Measurements from ENCODE around the gene MYO5B.

MYO5B gene

GRCh38 chr18:49833814-49834213 lies 361.1 kb downstream of the MYO5B start:
- H3K4me3 ChIP-seq = no peak overlapping the region
- in situ Hi-C loops (cut with MboI; ENCODE audit: low sequenced_read_pairs) = no loop called here
- peaks cover 3% of the 10 kb centered on the region; the same call in 1 of the 2 replicates for H3K4me1 ChIP-seq
- no peak for DNase-seq (ENCODE audit: low spot score in 2 of 2)
- H3K27me3 ChIP-seq (ENCODE audit: low read depth) = no peaks in the 10 kb centered on the region
- H3K9me3 ChIP-seq = no peaks in the 10 kb centered on the region
- peaks cover 2% of the 10 kb centered on the region; the same call in 1 of the 2 replicates for H3K36me3 ChIP-seq (replicated peaks)

GRCh38 chr18:49832221-49832647 lies 362.7 kb downstream of the MYO5B start:
- H3K27me3 ChIP-seq (ENCODE audit: low read depth) = no peaks in the 10 kb centered on the region
- in situ Hi-C loops (cut with MboI; ENCODE audit: low sequenced_read_pairs) = no loop called here
- no peak overlapping the region for H3K4me3 ChIP-seq
- peaks cover 2% of the 10 kb centered on the region; the same call in 1 of the 2 replicates for H3K36me3 ChIP-seq (replicated peaks)
- no peak for DNase-seq (ENCODE audit: low spot score in 2 of 2)
- H3K4me1 ChIP-seq = peaks cover 3% of the 10 kb centered on the region; the same call in 1 of the 2 replicates
- 0 out of 2 replicates have a peak, but pooled peaks cover 4% of the 10 kb centered on the region for H3K9me3 ChIP-seq

- in situ Hi-C loops (cut with MboI; ENCODE audit: low sequenced_read_pairs) = no loop called here
- Histone ChIP-seq H3K9me3 (0 out of 2 replicates have a peak, but pooled peaks cover 4% of the 10 kb centered on the region), H3K4me1 (no peaks in the 10 kb centered on the region; the same call in 1 of the 2 replicates), H3K27me3 (ENCODE audit: low read depth) (no peaks in the 10 kb centered on the region), H3K36me3 (replicated peaks) (no peaks in the 10 kb centered on the region; the same call in 1 of the 2 replicates), H3K4me3 (no peak overlapping the region)
- no peak for DNase-seq (ENCODE audit: low spot score in 2 of 2)
These were observed 367.0 kb downstream of the MYO5B start for GRCh38 chr18:49827996-49828395.

- in situ Hi-C loops (cut with MboI; ENCODE audit: low sequenced_read_pairs) = no loop called here
- Histone ChIP-seq H3K4me3 (no peak overlapping the region), H3K9me3 (no peaks in the 10 kb centered on the region), H3K36me3 (replicated peaks) (no peaks in the 10 kb centered on the region; the same call in 1 of the 2 replicates), H3K27me3 (ENCODE audit: low read depth) (no peaks in the 10 kb centered on the region), H3K4me1 (no peaks in the 10 kb centered on the region)
- DNase-seq (ENCODE audit: low spot score in 2 of 2) = no peak
These were observed 374.9 kb downstream of the MYO5B start for GRCh38 chr18:49819823-49820671.

- no peak for DNase-seq (ENCODE audit: low spot score in 2 of 2)
- H3K4me1 ChIP-seq = peaks cover 4% of the 10 kb centered on the region
- H3K36me3 ChIP-seq (replicated peaks) = no peaks in the 10 kb centered on the region; the same call in 1 of the 2 replicates
- in situ Hi-C loops (cut with MboI; ENCODE audit: low sequenced_read_pairs) = no loop called here
- H3K27me3 ChIP-seq (ENCODE audit: low read depth) = no peaks in the 10 kb centered on the region
- no peaks in the 10 kb centered on the region for H3K9me3 ChIP-seq
- H3K4me3 ChIP-seq = no peak overlapping the region
These were observed 375.8 kb downstream of the MYO5B start for GRCh38 chr18:49819071-49819662.

GRCh38 chr18:49817947-49818346 lies 377.0 kb downstream of the MYO5B start:
- no peak overlapping the region for H3K4me3 ChIP-seq
- no peaks in the 10 kb centered on the region for H3K27me3 ChIP-seq (ENCODE audit: low read depth)
- in situ Hi-C loops (cut with MboI; ENCODE audit: low sequenced_read_pairs) = no loop called here
- H3K9me3 ChIP-seq = no peaks in the 10 kb centered on the region
- DNase-seq (ENCODE audit: low spot score in 2 of 2) = no peak
- H3K4me1 ChIP-seq = peaks cover 4% of the 10 kb centered on the region
- H3K36me3 ChIP-seq (replicated peaks) = no peaks in the 10 kb centered on the region; the same call in 1 of the 2 replicates

- Histone ChIP-seq H3K4me1 (peaks cover 13% of the 10 kb centered on the region), H3K27me3 (ENCODE audit: low read depth) (no peaks in the 10 kb centered on the region), H3K4me3 (no peak overlapping the region), H3K9me3 (no peaks in the 10 kb centered on the region), H3K36me3 (replicated peaks) (no peaks in the 10 kb centered on the region; the same call in 1 of the 2 replicates)
- no peak for DNase-seq (ENCODE audit: low spot score in 2 of 2)
- in situ Hi-C loops (cut with MboI; ENCODE audit: low sequenced_read_pairs) = no loop called here
These were observed 379.0 kb downstream of the MYO5B start for GRCh38 chr18:49815927-49816326.

- Histone ChIP-seq H3K27me3 (ENCODE audit: low read depth) (no peaks in the 10 kb centered on the region), H3K36me3 (replicated peaks) (no peaks in the 10 kb centered on the region; the same call in 1 of the 2 replicates), H3K4me3 (peak overlapping the region; percentile 76), H3K9me3 (peaks cover 4% of the 10 kb centered on the region; the same call in 1 of the 2 replicates), H3K4me1 (peaks cover 13% of the 10 kb centered on the region)
- DNase-seq (ENCODE audit: low spot score in 2 of 2) = peak; percentile 48 to 75
- in situ Hi-C loops (cut with MboI; ENCODE audit: low sequenced_read_pairs) = no loop called here
These were observed 380.8 kb downstream of the MYO5B start for GRCh38 chr18:49814147-49814499.

- Histone ChIP-seq H3K27me3 (ENCODE audit: low read depth) (no peaks in the 10 kb centered on the region), H3K4me1 (peaks cover 13% of the 10 kb centered on the region), H3K9me3 (peaks cover 9% of the 10 kb centered on the region; the same call in 1 of the 2 replicates), H3K4me3 (peak within 1 kb of the TSS; percentile 76), H3K36me3 (replicated peaks) (no peaks in the 10 kb centered on the region; the same call in 1 of the 2 replicates)
- in situ Hi-C loops (cut with MboI; ENCODE audit: low sequenced_read_pairs) = no loop called here
- peak; percentile 81 to 88 for DNase-seq (ENCODE audit: low spot score in 2 of 2)
These were observed 381.4 kb downstream of the MYO5B start, which contains the start of gene ACAA2 for GRCh38 chr18:49813319-49814146. Gene ACAA2 (minus strand): TSS chr18:49813533. CDS start chr18:49813484, 49 bp downstream.

- H3K27me3 ChIP-seq (ENCODE audit: low read depth) = no peaks in the 10 kb centered on the region
- DNase-seq (ENCODE audit: low spot score in 2 of 2) = peak in 1 of 2 experiments; percentile 45
- no peaks in the 10 kb centered on the region; the same call in 1 of the 2 replicates for H3K36me3 ChIP-seq (replicated peaks)
- H3K9me3 ChIP-seq = peaks cover 12% of the 10 kb centered on the region; the same call in 1 of the 2 replicates
- H3K4me1 ChIP-seq = peaks cover 13% of the 10 kb centered on the region
- in situ Hi-C loops (cut with MboI; ENCODE audit: low sequenced_read_pairs) = no loop called here
- peak overlapping the region; percentile 76 for H3K4me3 ChIP-seq
These were observed 382.0 kb downstream of the MYO5B start for GRCh38 chr18:49813069-49813318.

GRCh38 chr18:49812286-49813068 lies 382.5 kb downstream of the MYO5B start:
- Histone ChIP-seq H3K4me3 (peak overlapping the region; percentile 76), H3K4me1 (peaks cover 13% of the 10 kb centered on the region), H3K9me3 (peaks cover 12% of the 10 kb centered on the region; the same call in 1 of the 2 replicates), H3K27me3 (ENCODE audit: low read depth) (no peaks in the 10 kb centered on the region), H3K36me3 (replicated peaks) (no peaks in the 10 kb centered on the region; the same call in 1 of the 2 replicates)
- peak; percentile 18 to 19 for DNase-seq (ENCODE audit: low spot score in 2 of 2)
- in situ Hi-C loops (cut with MboI; ENCODE audit: low sequenced_read_pairs) = no loop called here

GRCh38 chr18:49811151-49811938 lies 383.6 kb downstream of the MYO5B start:
- H3K4me3 ChIP-seq = peak overlapping the region; percentile 76
- H3K36me3 ChIP-seq (replicated peaks) = no peaks in the 10 kb centered on the region
- in situ Hi-C loops (cut with MboI; ENCODE audit: low sequenced_read_pairs) = no loop called here
- no peaks in the 10 kb centered on the region for H3K27me3 ChIP-seq (ENCODE audit: low read depth)
- H3K4me1 ChIP-seq = peaks cover 13% of the 10 kb centered on the region
- peaks cover 14% of the 10 kb centered on the region; the same call in 1 of the 2 replicates for H3K9me3 ChIP-seq
- DNase-seq (ENCODE audit: low spot score in 2 of 2) = no peak

Data from HAP-1 (cell line).